Embryonic facial prominence (tissue), 1 donor: Measurements from ENCODE around the gene UBR4.

Source experiments
- DNase-seq: peaks from one replicate; pipeline ENCODE4 v3.0.0-alpha.2; 2016; ENCODE audit errors: extremely low spot score

Gene UBR4

GRCh38 chr1:19139711-19140110 lies 70.4 kb downstream of the UBR4 start:
- no peak for DNase-seq

- no peak for DNase-seq
These were observed 71.0 kb downstream of the UBR4 start for GRCh38 chr1:19138958-19139581.

- no peak for DNase-seq
These were observed 71.7 kb downstream of the UBR4 start for GRCh38 chr1:19138331-19138730.

- no peak for DNase-seq
These were observed 72.9 kb downstream of the UBR4 start for GRCh38 chr1:19137158-19137557.

- no peak for DNase-seq
These were observed 76.7 kb downstream of the UBR4 start for GRCh38 chr1:19133360-19133759.

GRCh38 chr1:19130468-19130867 lies 79.6 kb downstream of the UBR4 start:
- no peak for DNase-seq

GRCh38 chr1:19128968-19129514 lies 81.0 kb downstream of the UBR4 start:
- DNase-seq = no peak

GRCh38 chr1:19124273-19124672 lies 85.8 kb downstream of the UBR4 start:
- no peak for DNase-seq

GRCh38 chr1:19123837-19124236 lies 86.2 kb downstream of the UBR4 start:
- no peak for DNase-seq

- DNase-seq = no peak
These were observed 87.4 kb downstream of the UBR4 start for GRCh38 chr1:19122668-19123067.

- no peak for DNase-seq
These were observed 88.9 kb downstream of the UBR4 start for GRCh38 chr1:19121192-19121591.

- DNase-seq = no peak
These were observed 90.0 kb downstream of the UBR4 start for GRCh38 chr1:19120070-19120469.

GRCh38 chr1:19115082-19115808 lies 94.8 kb downstream of the UBR4 start:
- DNase-seq = no peak

GRCh38 chr1:19113697-19114092 lies 96.4 kb downstream of the UBR4 start:
- DNase-seq = no peak

- DNase-seq = no peak
These were observed 97.0 kb downstream of the UBR4 start for GRCh38 chr1:19112891-19113696.

- DNase-seq = no peak
These were observed 99.7 kb downstream of the UBR4 start for GRCh38 chr1:19110257-19110927.

GRCh38 chr1:19109545-19109944 lies 100.5 kb downstream of the UBR4 start:
- no peak for DNase-seq

- no peak for DNase-seq
These were observed 108.8 kb downstream of the UBR4 start for GRCh38 chr1:19101244-19101643.

GRCh38 chr1:19100028-19100427 lies 110.0 kb downstream of the UBR4 start:
- DNase-seq = no peak

GRCh38 chr1:19096990-19097389 lies 113.1 kb downstream of the UBR4 start:
- DNase-seq = no peak

- no peak for DNase-seq
These were observed 113.8 kb downstream of the UBR4 start for GRCh38 chr1:19096036-19096833.
